ENCODE data around the gene PPY. TPM values are rescaled to one million over a fixed set of nuclear protein-coding genes. Genes with fewer than 3 reads are reported as not detected.
A peak's percentile ranks its signal among the peaks of the same experiment; 100 is the strongest.

PPY gene
- total RNA-seq, 4 donors from 2014 or later, result not detected

- DNase-seq, result peak; percentile 23 to 34
- Histone ChIP-seq H3K36me3 (no peaks in the 10 kb centered on the region), H3K27ac (no peak overlapping the region), H3K4me1 (peaks cover 0 to 9% of the 10 kb centered on the region in 2 donors), H3K27me3 (no peaks in the 10 kb centered on the region), H3K4me3 (replicated peaks in 1 of 3) (peak overlapping the region in 2 of 3 donors; percentile 8 to 15), H3K9me3 (no peaks in the 10 kb centered on the region)
- intact Hi-C loops (cut with DNase I), result no loop called here
- TF ChIP-seq POLR2A (IDR thresholded peaks at IDR 0.05) (no peak), CTCF (IDR thresholded peaks at IDR 0.05) (no peak)
- WGBS, 2 donors, result 1 to 3% methylated on average over 13 to 39 of the region's 42 CpGs
Observed at GRCh38 chr17:43927060-43927864, 15.0 kb downstream of the PPY start.

- Histone ChIP-seq H3K9me3 (no peaks in the 10 kb centered on the region), H3K4me3 (replicated peaks in 1 of 3) (no peak overlapping the region), H3K36me3 (no peaks in the 10 kb centered on the region), H3K4me1 (peaks cover 0 to 9% of the 10 kb centered on the region in 2 donors), H3K27ac (no peak overlapping the region), H3K27me3 (no peaks in the 10 kb centered on the region)
- TF ChIP-seq POLR2A (IDR thresholded peaks at IDR 0.05) (no peak), CTCF (IDR thresholded peaks at IDR 0.05) (no peak)
- no peak for DNase-seq
- 77 to 79% methylated on average over 1 to 2 of the region's 2 CpGs for WGBS, 2 donors
- intact Hi-C loops (cut with DNase I), result no loop called here
Observed at GRCh38 chr17:43924558-43924957, 17.7 kb downstream of the PPY start.

- H3K9me3 ChIP-seq, result no peaks in the 10 kb centered on the region
- WGBS, 2 donors, result 64 to 68% methylated on average over 9 to 10 of the region's 10 CpGs
- no peak for TF ChIP-seq POLR2A (IDR thresholded peaks at IDR 0.05)
- TF ChIP-seq CTCF (IDR thresholded peaks at IDR 0.05), result no peak
- DNase-seq, result no peak
- H3K27ac ChIP-seq, result no peak overlapping the region
- no peaks in the 10 kb centered on the region for H3K36me3 ChIP-seq
- H3K4me3 ChIP-seq (replicated peaks in 1 of 3), result no peak overlapping the region
- no peaks in the 10 kb centered on the region for H3K27me3 ChIP-seq
- H3K4me1 ChIP-seq, result peaks cover 8 to 12% of the 10 kb centered on the region in 2 donors
- intact Hi-C loops (cut with DNase I), result no loop called here
Observed at GRCh38 chr17:43920500-43921095, 21.7 kb downstream of the PPY start.

- no peak overlapping the region for H3K27ac ChIP-seq
- no peak overlapping the region for H3K4me3 ChIP-seq (replicated peaks in 1 of 3)
- peaks cover 8 to 12% of the 10 kb centered on the region in 2 donors for H3K4me1 ChIP-seq
- H3K36me3 ChIP-seq, result no peaks in the 10 kb centered on the region
- no peak for DNase-seq
- intact Hi-C loops (cut with DNase I), result no loop called here
- H3K27me3 ChIP-seq, result no peaks in the 10 kb centered on the region
- no peaks in the 10 kb centered on the region for H3K9me3 ChIP-seq
- no peak for TF ChIP-seq CTCF (IDR thresholded peaks at IDR 0.05)
- no peak for TF ChIP-seq POLR2A (IDR thresholded peaks at IDR 0.05)
- WGBS, 2 donors, result 59 to 63% methylated on average over 13 of the region's 13 CpGs
Observed at GRCh38 chr17:43918026-43918389, 24.3 kb downstream of the PPY start.
